NB4 (cell line): ENCODE data around the gene COG5.
A peak's percentile ranks its signal among the peaks of the same experiment; 100 is the strongest.
"Not testable (repeated sequence)": the region's sequence is repeated elsewhere in the genome, so short reads cannot be mapped to it uniquely, and the experiment has no call there.

Source experiments
- DNase-seq: peaks from one replicate; pipeline ENCODE4 v3.0.0; 2010; ENCODE audit warnings: low read depth
- H3K4me3 ChIP-seq: one replicate; pipeline ENCODE4 v1.5.1; 2011; ENCODE audit warnings: mild to moderate bottlenecking, low read depth, low read length, moderate library complexity
- CTCF ChIP-seq: IDR thresholded peaks from one replicate; pipeline ENCODE4 v1.5.1; 2012; ENCODE audit warnings: low read depth, low read length
- MYC ChIP-seq: IDR thresholded peaks from 2 replicates; pipeline ENCODE4 v1.6.1; 2011; ENCODE audit warnings: low read depth, low read length
- POLR2A ChIP-seq: IDR thresholded peaks from 2 replicates; pipeline ENCODE4 v1.6.1; 2011; ENCODE audit warnings: mild to moderate bottlenecking; ENCODE audit not compliant: insufficient read length; ENCODE audit errors: extremely low read depth
- TF ChIP-seq, protein P1 (sequence below): IDR thresholded peaks from 2 replicates; pipeline ENCODE4 v1.6.1; 2011; ENCODE audit warnings: low read depth, low read length

COG5 gene

DNA sequence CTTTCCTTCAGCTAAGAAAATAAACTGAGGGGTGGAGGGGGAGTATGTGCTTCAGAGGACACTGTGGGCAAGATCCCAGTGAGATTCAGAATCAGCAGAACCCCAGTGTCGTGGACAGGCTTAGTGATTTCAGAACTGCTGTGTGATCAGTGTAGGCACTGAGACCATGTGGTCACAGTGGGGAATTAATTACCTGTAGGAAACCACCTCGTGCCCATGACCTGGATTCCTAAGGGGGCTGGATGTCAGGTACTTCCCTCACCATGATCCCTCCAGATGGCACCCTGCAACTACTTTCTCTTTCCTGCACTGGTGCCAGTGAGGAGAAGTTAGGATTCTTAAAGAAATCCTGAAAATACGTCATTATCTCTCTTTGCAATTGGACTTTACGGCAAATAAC lies 330.5 kb downstream of the COG5 start:
- TF ChIP-seq MYC: no peak
- TF ChIP-seq POLR2A: no peak
- TF ChIP-seq, protein P1, sequence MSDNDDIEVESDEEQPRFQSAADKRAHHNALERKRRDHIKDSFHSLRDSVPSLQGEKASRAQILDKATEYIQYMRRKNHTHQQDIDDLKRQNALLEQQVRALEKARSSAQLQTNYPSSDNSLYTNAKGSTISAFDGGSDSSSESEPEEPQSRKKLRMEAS: no peak
- TF ChIP-seq CTCF: no peak
- no peak overlapping the region for H3K4me3 ChIP-seq

GRCh38 chr7:107232568-107233090 lies 331.1 kb downstream of the COG5 start:
- peak; percentile 23 for DNase-seq
- H3K4me3 ChIP-seq: no peak overlapping the region
- TF ChIP-seq CTCF: no peak
- TF ChIP-seq, protein P1: no peak
- no peak for TF ChIP-seq MYC
- no peak for TF ChIP-seq POLR2A

More for the DNA sequence above, 330.5 kb downstream of the COG5 start:
- DNase-seq: no peak

DNA sequence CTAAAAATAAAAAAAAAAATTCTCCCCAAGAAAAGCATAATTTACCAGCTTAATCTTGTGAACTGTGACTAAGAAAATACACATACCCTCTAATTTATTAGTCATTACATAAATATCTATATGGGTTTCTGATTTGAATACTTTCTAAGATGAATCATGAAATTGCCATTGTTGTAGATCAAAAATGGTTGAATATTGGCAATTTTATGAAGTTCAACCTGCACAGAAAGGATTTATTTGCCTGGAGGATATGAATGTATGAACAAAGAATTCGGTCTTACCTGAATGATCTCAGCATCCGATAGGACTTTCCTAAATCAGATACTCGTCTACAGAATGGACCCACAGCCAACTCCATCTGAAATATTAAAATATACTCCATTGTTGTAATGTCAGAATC lies 333.4 kb downstream of the COG5 start:
- H3K4me3 ChIP-seq: no peak overlapping the region
- DNase-seq: no peak
- no peak for TF ChIP-seq CTCF
- no peak for TF ChIP-seq POLR2A
- no peak for TF ChIP-seq MYC
- TF ChIP-seq, protein P1: no peak

DNA sequence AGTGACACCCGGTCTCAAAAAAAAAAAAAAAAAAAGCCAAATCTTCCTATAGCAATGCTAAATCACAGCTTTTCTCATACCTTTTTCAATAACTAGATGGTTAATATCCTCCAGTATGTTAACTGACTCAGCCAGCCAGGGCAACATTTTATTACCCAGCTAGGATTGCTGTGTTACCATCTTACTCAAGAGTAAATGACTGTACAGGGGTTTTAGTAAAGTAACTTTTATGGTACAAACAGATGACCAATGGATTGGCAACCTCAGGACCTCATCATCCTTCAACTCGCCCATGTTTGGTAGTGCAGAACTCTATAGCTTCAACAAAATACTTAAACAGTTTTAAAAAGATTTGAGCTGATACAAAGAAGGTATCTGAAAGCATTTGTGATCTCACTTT lies 335.4 kb downstream of the COG5 start:
- H3K4me3 ChIP-seq: no peak overlapping the region
- no peak for DNase-seq
- TF ChIP-seq POLR2A (no peak), MYC (no peak)

DNA sequence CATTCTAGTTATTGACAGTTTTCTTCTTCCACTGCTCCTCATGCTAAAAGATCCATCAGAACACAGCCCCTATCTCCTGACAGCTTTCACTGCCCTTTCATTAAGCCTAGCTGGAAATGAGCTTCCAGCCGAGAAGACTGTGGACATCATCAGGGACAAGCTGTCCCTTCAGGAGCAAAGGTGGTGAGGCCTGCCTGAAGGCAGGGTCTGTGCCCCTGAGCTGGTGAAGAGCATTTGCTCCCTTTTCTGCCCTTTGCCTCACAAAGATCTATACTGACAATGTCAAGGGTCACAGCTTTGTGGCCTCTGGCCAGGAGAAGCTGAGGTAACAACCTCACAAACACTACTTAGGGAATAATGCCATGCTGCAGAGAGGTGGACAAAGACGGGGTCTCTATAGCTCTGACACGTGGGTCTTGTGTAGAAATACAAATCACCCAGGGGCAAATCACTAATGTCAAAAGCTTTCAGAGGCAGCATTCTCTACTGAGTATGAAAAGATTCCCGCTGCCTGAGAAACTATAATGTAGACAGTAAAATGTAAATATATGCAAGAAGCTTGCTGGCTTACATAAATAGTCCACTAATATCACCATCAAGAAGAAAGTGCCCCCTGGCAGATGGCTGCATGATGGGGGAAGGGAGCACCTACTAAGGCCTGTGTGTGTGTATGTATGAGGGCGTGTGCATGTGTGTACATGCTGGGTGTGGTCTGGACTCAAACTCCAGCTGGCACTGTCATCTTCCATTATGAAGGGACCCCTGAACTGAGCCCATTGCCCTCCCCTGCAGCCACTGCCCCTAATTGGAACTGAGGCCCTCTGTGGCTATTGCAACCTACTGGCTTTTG lies 339.1 kb downstream of the COG5 start:
- TF ChIP-seq POLR2A (no peak), MYC (no peak), CTCF (no peak)
- TF ChIP-seq, protein P1: no peak
- DNase-seq: no peak
- H3K4me3 ChIP-seq: no peak overlapping the region

DNA sequence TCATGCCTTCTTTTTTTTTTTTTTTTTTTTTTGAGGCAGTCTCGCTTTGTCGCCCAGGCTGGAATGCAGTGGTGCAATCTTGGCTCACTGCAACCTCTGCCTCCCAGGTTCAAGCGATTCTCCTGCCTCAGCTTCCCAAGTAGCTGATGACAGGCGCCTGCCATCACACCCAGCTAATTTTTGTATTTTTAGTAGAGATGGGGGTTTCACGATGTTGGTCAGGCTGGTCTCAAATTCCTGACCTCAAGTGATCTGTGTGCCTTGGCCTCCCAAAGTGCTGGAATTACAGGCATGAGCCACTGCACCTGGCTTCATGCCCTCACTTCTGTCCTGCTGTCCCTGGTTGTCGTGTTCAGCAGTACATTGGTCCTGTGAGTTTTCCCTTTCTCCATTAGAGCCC lies 342.9 kb downstream of the COG5 start:
- H3K4me3 ChIP-seq: not testable (repeated sequence)

DNA sequence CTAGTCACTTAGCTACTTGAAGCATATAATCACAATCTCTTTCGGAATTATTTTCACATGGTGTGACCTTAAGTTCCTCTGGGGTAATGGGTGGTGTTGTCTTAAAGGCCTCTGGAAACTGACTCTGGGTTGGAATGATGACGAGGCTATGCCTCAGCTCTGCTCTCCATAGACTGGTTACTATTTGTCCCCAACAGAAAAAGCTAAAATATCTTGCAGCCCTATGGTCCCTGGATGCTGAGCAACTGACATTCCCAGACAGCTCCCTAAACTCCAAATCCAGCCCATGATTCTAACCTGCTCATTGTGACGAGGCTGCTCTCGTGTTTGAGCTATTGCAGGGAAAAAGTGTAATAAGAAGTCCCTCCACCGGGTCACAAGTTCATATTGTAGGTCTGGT lies 343.4 kb downstream of the COG5 start:
- DNase-seq: no peak
- H3K4me3 ChIP-seq: no peak overlapping the region
- TF ChIP-seq CTCF (no peak), MYC (no peak), POLR2A (no peak)
- TF ChIP-seq, protein P1: no peak

More for the DNA sequence above, 342.9 kb downstream of the COG5 start:
- DNase-seq: not testable (repeated sequence)
